Inflammatory macrophage treated with lipopolysaccharide for 1 hour (primary cell): ENCODE results near the gene SESN3.
"Not testable (repeated sequence)": the region's sequence is repeated elsewhere in the genome, so short reads cannot be mapped to it uniquely, and the experiment has no call there.

ENCODE experiments used
- DNase-seq, 2 donors: peaks; one replicate each; pipeline ENCODE4 v3.0.0-alpha.2; 2020 to 2022

Gene SESN3, protein sequence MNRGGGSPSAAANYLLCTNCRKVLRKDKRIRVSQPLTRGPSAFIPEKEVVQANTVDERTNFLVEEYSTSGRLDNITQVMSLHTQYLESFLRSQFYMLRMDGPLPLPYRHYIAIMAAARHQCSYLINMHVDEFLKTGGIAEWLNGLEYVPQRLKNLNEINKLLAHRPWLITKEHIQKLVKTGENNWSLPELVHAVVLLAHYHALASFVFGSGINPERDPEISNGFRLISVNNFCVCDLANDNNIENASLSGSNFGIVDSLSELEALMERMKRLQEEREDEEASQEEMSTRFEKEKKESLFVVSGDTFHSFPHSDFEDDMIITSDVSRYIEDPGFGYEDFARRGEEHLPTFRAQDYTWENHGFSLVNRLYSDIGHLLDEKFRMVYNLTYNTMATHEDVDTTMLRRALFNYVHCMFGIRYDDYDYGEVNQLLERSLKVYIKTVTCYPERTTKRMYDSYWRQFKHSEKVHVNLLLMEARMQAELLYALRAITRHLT

DNA sequence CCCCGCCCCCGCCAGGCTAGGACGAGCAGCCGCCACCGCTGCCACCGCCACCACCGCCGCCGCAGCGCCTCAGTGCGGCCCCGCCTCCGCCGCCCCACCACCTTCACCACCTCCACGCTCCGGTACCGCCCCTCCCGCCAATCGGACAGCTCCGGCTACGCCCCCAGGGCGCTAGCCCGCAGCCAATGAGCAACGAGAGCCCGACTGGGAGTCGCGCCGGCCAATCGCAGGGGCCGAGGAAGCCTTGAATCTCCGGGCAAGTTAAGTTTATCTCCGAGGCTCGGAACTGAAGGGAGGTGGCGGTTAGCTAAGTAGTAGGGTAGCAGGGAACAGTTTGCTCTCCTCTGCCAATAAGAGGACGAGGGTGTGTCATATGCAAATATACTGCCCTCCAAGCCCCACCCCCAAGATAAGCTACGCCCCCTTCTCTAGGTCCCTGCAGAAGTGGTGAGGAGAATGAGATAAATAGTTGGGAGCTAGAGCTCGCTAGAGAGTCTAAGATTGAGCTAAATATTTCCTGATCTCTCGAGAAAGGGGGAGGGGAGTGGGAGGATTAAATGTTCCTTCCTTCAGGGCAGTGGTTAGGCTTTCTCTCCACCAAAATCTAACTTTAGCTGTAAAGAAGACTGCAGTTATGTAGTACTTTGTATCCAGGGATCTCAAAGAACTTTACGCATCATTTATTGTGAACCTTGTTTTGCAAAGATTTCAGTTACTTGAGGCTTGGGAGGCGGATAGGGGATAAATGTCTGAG is at the start of gene SESN3:
Gene SESN3 (minus strand): TSS at position 76 of the 754 bp plus-strand sequence. CDS start 342 bp downstream, outside the sequence.
- peak; percentile 98 to 99 for DNase-seq

- peak; percentile 63 to 73 for DNase-seq
Observed at GRCh38 chr11:95279921-95280868, 49.2 kb upstream of the SESN3 start.

- no peak for DNase-seq
Observed at GRCh38 chr11:95277868-95278267, 46.9 kb upstream of the SESN3 start.

GRCh38 chr11:95276139-95276538 is 45.1 kb upstream of the SESN3 start:
- DNase-seq: no peak

- DNase-seq: not testable (repeated sequence)
Observed at GRCh38 chr11:95273618-95274017, 42.6 kb upstream of the SESN3 start.

DNA sequence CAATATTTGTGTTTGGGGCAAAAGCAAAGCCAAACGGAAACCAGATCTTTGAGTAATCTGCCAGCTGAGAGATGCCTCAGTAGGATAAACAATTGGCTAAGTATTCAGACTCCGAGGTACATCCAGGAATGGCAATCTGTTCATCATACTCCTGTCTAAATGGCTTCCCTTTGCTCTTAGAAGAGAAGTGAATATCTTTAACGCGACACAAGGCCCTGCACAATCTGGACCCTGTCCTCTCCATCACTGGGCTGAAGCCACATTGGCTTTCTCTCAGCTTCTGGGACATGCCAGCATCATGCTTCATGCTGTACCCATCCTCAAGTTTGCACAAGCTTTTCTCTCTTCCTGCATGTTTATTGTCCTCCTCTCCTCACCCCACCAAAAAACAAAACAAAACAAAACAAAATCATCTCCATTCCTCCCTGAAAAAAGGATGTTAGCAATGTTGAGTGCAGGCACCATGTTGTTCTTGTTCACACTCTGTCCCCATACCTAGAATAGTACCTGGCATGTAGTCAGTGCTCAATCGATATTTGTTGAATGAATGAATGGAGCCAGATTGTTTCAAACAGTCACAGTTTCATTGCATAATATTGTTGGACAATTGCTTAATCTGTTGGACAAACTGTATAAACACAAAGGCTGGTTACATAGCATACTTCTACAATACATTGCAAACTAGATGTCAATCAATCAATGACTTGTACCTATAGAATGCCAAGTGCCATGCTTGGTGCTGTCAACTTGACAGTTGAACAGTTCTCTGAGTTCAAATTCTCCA is 38.2 kb upstream of the SESN3 start:
- DNase-seq: no peak

GRCh38 chr11:95268391-95268790 is 37.4 kb upstream of the SESN3 start:
- DNase-seq: no peak

GRCh38 chr11:95267601-95268213 is 36.7 kb upstream of the SESN3 start:
- peak; percentile 51 to 52 for DNase-seq

- DNase-seq: no peak
Observed at GRCh38 chr11:95266751-95267374, 35.9 kb upstream of the SESN3 start.

- DNase-seq: no peak
Observed at GRCh38 chr11:95264881-95265280, 33.9 kb upstream of the SESN3 start.

DNA sequence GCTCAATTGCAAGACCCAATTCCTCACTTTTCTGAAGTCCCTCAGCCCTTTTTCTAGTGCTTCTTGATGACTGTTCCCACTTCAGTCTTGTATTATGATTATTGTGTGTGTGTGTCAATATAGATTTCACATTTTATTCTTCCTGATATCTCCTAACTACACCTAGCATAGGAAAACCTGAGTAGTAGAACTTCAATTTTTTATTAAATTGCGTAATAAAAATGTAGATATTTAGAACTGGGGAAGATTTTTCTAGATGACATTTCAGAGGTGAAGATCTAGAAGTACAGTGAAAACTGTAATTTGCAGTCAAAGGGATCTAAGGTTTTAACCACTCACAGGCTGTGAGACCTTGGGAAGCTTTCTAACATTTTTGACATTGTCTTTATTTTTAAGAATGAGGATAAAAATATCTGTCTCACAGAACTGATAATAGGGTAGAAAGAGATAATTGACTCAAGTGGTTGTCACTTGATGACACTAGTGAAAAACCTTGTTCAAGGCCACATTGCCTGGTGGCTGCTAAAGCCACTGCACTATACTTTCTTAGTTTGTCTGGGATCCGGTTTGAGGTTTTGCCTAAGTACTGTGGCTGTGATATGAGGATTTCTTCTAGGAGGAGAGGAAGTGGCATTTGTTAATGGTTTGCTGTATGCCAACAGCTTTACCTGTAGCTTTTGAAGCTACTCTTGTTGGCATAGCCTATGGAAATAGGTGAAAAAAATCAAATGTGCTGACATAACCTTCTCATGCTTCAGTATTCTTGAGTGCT is 32.2 kb upstream of the SESN3 start:
- DNase-seq: no peak

DNA sequence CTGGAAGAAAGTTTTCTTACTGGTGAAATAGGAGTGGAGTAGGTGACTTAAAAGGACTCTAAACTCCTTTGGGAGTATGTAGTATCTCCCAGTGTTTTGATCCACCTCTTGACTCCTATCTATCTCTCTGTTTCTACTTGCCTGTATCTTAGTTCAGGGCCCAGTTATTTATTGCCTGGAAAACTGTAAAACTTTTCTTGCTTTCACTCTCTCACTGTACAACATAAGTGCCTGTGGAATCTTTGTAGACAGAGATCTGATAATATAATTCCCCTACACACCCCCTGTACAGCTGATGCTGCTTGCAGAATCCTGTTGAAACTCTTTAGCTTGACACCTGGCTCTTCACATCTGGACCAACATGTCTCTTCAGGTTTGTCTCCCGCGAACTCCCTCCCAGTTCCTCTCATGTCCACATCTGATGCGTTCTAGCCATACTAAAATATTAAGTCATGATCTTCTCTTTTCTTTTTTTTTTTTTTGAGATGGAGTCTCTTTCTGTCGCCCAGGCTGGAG is 26.5 kb upstream of the SESN3 start:
- DNase-seq: no peak

DNA sequence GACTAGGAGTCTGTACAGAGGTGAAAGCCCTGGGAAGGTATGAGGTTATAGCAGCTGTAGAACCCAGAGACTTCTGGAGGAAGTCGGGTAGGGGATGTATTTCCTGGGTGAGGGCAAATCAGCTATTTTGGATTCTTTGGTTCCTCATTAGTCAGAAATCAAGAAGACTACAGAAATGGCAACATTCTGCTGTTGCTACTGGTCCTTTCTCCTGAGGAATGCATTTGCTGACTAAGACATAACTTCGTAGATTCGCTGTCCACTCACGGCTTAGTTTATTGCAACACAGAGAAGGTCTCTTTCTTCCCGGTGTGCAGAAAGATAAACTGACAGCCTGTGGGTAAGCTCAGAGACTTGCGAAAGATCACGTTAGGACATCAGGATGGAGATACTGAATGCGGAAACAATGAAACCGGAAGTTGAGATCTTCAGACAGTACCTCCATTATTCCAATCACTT is 25.3 kb upstream of the SESN3 start:
- DNase-seq: peak; percentile 51

GRCh38 chr11:95255251-95256145 is 24.5 kb upstream of the SESN3 start:
- DNase-seq: no peak

DNA sequence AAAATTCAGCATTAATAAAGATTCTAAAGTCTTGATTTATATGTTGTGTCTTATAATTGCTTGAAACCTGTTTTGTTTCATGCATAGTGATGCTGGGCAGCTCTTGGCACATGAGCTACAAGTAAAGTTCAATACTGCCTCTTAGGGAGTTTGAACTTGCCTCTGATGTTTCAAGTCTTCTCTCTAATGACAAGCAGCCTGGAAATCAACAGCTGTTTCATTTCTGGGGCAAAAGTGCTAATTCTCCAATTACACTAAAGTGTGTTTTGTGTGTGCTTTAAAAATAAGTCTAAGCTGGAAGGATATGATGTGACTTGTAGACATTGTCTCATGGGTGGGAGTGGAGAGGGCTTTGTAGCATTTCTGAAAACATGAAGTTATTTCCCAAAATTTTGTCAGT is 23.7 kb upstream of the SESN3 start:
- DNase-seq: no peak

DNA sequence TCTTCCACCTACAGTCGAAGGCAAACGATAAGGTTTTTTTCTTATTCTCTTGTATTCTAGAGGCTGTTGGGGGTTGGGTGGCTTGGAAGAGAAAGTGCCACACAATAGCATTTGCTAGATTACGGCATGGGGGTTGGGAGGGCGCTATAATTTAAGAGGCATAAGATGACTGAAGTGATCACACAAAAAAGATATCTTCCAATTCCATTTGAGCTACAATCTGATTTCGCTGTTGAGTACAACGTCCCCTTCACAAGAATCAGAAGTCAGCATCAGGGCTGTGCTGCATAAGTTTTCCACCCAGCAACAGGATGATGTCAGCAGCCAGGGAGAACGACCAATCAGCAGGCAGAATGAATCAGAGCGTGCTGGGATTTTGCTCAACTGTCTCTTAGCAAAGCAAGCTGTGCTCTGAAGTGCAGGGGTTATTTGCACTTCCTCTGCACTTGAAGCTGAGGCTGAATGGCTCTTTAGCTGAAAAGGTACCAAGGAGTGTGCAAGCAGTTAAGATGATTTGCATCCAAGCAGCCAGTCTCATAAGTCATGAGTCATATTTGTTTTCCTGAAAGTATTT is 23.2 kb upstream of the SESN3 start:
- DNase-seq: peak; percentile 92 to 93

DNA sequence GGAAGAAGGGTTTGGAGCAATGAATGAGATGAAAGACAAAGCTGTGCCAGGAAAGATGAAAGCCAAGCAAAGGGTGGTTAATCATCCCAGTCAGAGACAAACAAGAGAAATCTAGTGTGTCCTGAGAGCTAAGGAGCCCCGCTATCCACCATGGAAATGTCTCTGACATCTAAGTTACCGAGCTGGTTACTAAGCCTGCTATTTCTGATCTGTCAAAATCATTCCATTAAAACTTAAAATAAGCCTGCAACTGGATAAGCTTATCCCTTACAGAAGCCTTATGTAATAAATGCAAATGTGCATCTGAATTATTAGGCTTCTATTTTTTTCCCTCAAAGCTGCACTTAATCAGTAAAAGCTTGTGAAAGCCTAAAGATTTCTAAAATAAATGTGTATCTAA is 22.1 kb upstream of the SESN3 start:
- DNase-seq: no peak

- DNase-seq: no peak
Observed at GRCh38 chr11:95252586-95252985, 21.6 kb upstream of the SESN3 start.
